Measurements from ENCODE around the gene NUDCD3. TPM values are rescaled to one million over a fixed set of nuclear protein-coding genes. Genes with fewer than 3 reads are reported as not detected.

The NUDCD3 gene
- total RNA-seq, 1 experiment from 2014 or later: 82.3 TPM

DNA sequence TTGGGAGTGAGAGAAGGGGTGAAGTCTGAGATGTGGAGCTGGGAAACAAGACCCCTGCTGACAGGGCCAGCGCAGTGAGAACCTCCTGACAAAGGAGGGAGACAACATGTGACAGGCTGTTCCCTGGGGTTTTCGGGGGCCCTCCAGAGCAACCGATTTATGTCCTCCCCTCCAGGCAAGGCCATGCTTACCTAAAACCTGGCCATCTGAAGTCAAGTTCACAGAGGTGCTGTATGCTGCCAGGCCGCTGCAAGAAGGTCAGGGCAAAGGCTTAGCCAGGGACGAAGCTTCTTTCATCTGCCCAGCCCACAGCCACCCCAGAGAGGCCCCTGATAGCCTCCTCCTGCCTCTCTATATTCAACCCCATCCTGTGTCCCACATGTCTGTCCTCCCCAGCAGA is 30.1 kb upstream of the NUDCD3 start:
- no peak overlapping the region for H3K4me2 ChIP-seq (ENCODE audit: low read length)
- TF ChIP-seq, protein P1, sequence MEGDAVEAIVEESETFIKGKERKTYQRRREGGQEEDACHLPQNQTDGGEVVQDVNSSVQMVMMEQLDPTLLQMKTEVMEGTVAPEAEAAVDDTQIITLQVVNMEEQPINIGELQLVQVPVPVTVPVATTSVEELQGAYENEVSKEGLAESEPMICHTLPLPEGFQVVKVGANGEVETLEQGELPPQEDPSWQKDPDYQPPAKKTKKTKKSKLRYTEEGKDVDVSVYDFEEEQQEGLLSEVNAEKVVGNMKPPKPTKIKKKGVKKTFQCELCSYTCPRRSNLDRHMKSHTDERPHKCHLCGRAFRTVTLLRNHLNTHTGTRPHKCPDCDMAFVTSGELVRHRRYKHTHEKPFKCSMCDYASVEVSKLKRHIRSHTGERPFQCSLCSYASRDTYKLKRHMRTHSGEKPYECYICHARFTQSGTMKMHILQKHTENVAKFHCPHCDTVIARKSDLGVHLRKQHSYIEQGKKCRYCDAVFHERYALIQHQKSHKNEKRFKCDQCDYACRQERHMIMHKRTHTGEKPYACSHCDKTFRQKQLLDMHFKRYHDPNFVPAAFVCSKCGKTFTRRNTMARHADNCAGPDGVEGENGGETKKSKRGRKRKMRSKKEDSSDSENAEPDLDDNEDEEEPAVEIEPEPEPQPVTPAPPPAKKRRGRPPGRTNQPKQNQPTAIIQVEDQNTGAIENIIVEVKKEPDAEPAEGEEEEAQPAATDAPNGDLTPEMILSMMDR (conservative IDR thresholded peaks at IDR 0.05; ENCODE audit: low read depth, low read length): no peak
- TF ChIP-seq EZH2phosphoT487 (IDR thresholded peaks at IDR 0.05; ENCODE audit: borderline replicate concordance, low read length) (no peak), EZH2 (IDR thresholded peaks at IDR 0.05; ENCODE audit: low read length, unreplicated experiment) (no peak)
- no peaks in the 10 kb centered on the region for H3F3A ChIP-seq (ENCODE audit: low read length, unreplicated experiment)
- no peaks in the 10 kb centered on the region for H3K9me3 ChIP-seq (ENCODE audit: low read length)
- H3K4me3 ChIP-seq (ENCODE audit: low read length): no peak overlapping the region
- ATAC-seq (no peak), DNase-seq (no peak)
- CTCF ChIA-PET: no interaction called here
- no peaks in the 10 kb centered on the region for H3K36me3 ChIP-seq (ENCODE audit: low read depth, low read length)
- H3K27ac ChIP-seq (ENCODE audit: low read length): no peak overlapping the region
- no peak overlapping the region for H3K9ac ChIP-seq (ENCODE audit: low read length)
- POLR2A ChIA-PET (ENCODE audit: unreplicated experiment): no interaction called here
- H3K27me3 ChIP-seq (ENCODE audit: low read length): no peaks in the 10 kb centered on the region
- H2AFZ ChIP-seq (ENCODE audit: low read length): no peak overlapping the region
- intact Hi-C loops (cut with micrococcal nuclease): no loop called here
- H4K20me1 ChIP-seq (ENCODE audit: low read length): no peaks in the 10 kb centered on the region
- no peaks in the 10 kb centered on the region for H3K79me2 ChIP-seq (ENCODE audit: low read length)
- H3K9me2 ChIP-seq (replicated peaks; ENCODE audit: low read length): no peaks in the 10 kb centered on the region
- no TSS peak for BruUV-seq (replicated peaks)
- no peaks in the 10 kb centered on the region for H3K4me1 ChIP-seq (ENCODE audit: insufficient read depth, low read length)

DNA sequence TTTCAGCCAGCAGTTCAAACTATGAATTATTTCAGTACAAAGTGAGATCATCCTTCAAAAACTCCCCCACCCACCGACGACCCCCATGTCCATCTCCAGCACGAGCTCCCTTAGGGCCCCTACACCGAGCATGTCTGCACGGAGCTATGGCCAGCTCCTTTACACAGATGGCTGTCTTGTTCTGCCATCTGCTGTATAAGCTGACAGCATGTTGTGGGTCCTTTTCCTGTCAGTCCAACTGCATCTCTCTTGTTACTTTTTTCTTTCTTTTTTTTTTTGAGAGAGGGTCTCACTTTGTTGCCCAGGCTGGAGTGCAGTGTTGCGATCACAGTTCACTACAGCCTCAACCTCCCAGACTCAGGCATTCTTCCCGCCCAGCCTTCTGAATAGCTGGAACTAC is 29.1 kb upstream of the NUDCD3 start:
- Histone ChIP-seq H3K4me2 (ENCODE audit: low read length) (no peak overlapping the region), H3K9ac (ENCODE audit: low read length) (no peak overlapping the region), H3K9me3 (ENCODE audit: low read length) (no peaks in the 10 kb centered on the region), H4K20me1 (ENCODE audit: low read length) (no peaks in the 10 kb centered on the region), H3K79me2 (ENCODE audit: low read length) (no peaks in the 10 kb centered on the region), H2AFZ (ENCODE audit: low read length) (no peak overlapping the region), H3K4me3 (ENCODE audit: low read length) (no peak overlapping the region), H3K9me2 (replicated peaks; ENCODE audit: low read length) (no peaks in the 10 kb centered on the region), H3F3A (ENCODE audit: low read length, unreplicated experiment) (no peaks in the 10 kb centered on the region), H3K4me1 (ENCODE audit: insufficient read depth, low read length) (no peaks in the 10 kb centered on the region), H3K27me3 (ENCODE audit: low read length) (no peaks in the 10 kb centered on the region), H3K36me3 (ENCODE audit: low read depth, low read length) (no peaks in the 10 kb centered on the region), H3K27ac (ENCODE audit: low read length) (no peak overlapping the region)
- DNase-seq: no peak
- ChIA-PET CTCF (no interaction called here), POLR2A (ENCODE audit: unreplicated experiment) (no interaction called here)
- no peak for TF ChIP-seq EZH2 (IDR thresholded peaks at IDR 0.05; ENCODE audit: low read length, unreplicated experiment)
- no peak for TF ChIP-seq EZH2phosphoT487 (IDR thresholded peaks at IDR 0.05; ENCODE audit: borderline replicate concordance, low read length)
- TF ChIP-seq, protein P1 (conservative IDR thresholded peaks at IDR 0.05; ENCODE audit: low read depth, low read length): no peak
- intact Hi-C loops (cut with micrococcal nuclease): no loop called here
- no peak for ATAC-seq
- BruUV-seq (replicated peaks): no TSS peak

DNA sequence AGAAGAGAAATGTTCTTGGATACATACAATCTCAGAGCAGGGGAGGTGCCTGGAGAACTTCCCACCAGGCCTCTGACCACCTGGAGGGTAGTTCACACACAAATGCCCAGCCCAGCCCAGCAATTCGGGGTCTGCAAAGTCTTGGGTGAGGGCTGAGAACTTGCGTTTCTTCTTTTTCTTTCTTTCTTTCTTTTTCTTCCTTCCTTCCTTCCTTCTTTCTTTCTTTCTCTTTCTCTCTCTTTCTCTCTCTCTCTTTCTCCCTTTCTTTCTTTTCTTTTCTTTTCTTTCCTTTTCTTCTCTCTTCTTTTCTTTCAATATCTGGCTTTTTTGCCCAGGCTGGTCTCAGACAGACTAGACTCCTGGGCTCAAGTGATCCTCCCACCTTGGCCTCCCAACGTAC is 28.3 kb upstream of the NUDCD3 start:
- Histone ChIP-seq H3K4me3 (ENCODE audit: low read length) (no peak overlapping the region), H3F3A (ENCODE audit: low read length, unreplicated experiment) (no peaks in the 10 kb centered on the region), H3K27me3 (ENCODE audit: low read length) (no peaks in the 10 kb centered on the region), H3K4me1 (ENCODE audit: insufficient read depth, low read length) (no peaks in the 10 kb centered on the region), H3K9me2 (replicated peaks; ENCODE audit: low read length) (no peaks in the 10 kb centered on the region), H2AFZ (ENCODE audit: low read length) (no peak overlapping the region), H3K36me3 (ENCODE audit: low read depth, low read length) (no peaks in the 10 kb centered on the region), H3K9ac (ENCODE audit: low read length) (no peak overlapping the region), H3K9me3 (ENCODE audit: low read length) (no peaks in the 10 kb centered on the region), H4K20me1 (ENCODE audit: low read length) (no peaks in the 10 kb centered on the region), H3K4me2 (ENCODE audit: low read length) (no peak overlapping the region), H3K27ac (ENCODE audit: low read length) (no peak overlapping the region), H3K79me2 (ENCODE audit: low read length) (no peaks in the 10 kb centered on the region)
- DNase-seq (no peak), ATAC-seq (no peak)
- intact Hi-C loops (cut with micrococcal nuclease): no loop called here
- ChIA-PET POLR2A (ENCODE audit: unreplicated experiment) (no interaction called here), CTCF (no interaction called here)
- TF ChIP-seq EZH2 (IDR thresholded peaks at IDR 0.05; ENCODE audit: low read length, unreplicated experiment) (no peak), EZH2phosphoT487 (IDR thresholded peaks at IDR 0.05; ENCODE audit: borderline replicate concordance, low read length) (no peak)
- no TSS peak for BruUV-seq (replicated peaks)

All from PC-3 (cell line).